Measurements from ENCODE around the gene ZNF440.
"Not testable (repeated sequence)": the region's sequence is repeated elsewhere in the genome, so short reads cannot be mapped to it uniquely, and the experiment has no call there.

The ZNF440 gene

GRCh38 chr19:11828957-11829876, 15.1 kb downstream of the ZNF440 start:
- FAIRE-seq, result not testable (repeated sequence)

GRCh38 chr19:11832253-11832912, 18.3 kb downstream of the ZNF440 start:
- no peak for FAIRE-seq

- no peak for FAIRE-seq
Observed at GRCh38 chr19:11833541-11833940, 19.5 kb downstream of the ZNF440 start.

GRCh38 chr19:11835626-11836066, 21.6 kb downstream of the ZNF440 start:
- FAIRE-seq, result not testable (repeated sequence)

- FAIRE-seq, result no peak
Observed at GRCh38 chr19:11843722-11844121, 29.6 kb downstream of the ZNF440 start.

- not testable (repeated sequence) for FAIRE-seq
Observed at GRCh38 chr19:11847615-11848014, 33.5 kb downstream of the ZNF440 start.

GRCh38 chr19:11848200-11848593, 34.1 kb downstream of the ZNF440 start:
- no peak for FAIRE-seq

GRCh38 chr19:11848594-11849469, 34.8 kb downstream of the ZNF440 start, which contains the start of gene ZNF439:
TSS of gene ZNF439 (plus strand) at chr19:11848726. CDS start at chr19:11848868, 142 bp downstream.
- FAIRE-seq, result no peak

GRCh38 chr19:11850289-11850688, 36.2 kb downstream of the ZNF440 start:
- FAIRE-seq, result not testable (repeated sequence)

GRCh38 chr19:11853358-11853757, 39.3 kb downstream of the ZNF440 start:
- no peak for FAIRE-seq

GRCh38 chr19:11856596-11857250, 42.6 kb downstream of the ZNF440 start:
- no peak for FAIRE-seq

- no peak for FAIRE-seq
Observed at GRCh38 chr19:11860721-11861120, 46.6 kb downstream of the ZNF440 start.

- no peak for FAIRE-seq
Observed at GRCh38 chr19:11861301-11861700, 47.2 kb downstream of the ZNF440 start.

- FAIRE-seq, result not testable (repeated sequence)
Observed at GRCh38 chr19:11867766-11868165, 53.7 kb downstream of the ZNF440 start.

- FAIRE-seq, result no peak
Observed at GRCh38 chr19:11868188-11868587, 54.1 kb downstream of the ZNF440 start.

GRCh38 chr19:11872624-11873023, 58.6 kb downstream of the ZNF440 start:
- no peak for FAIRE-seq

GRCh38 chr19:11873762-11874161, 59.7 kb downstream of the ZNF440 start:
- no peak for FAIRE-seq

GRCh38 chr19:11879687-11880266, 65.7 kb downstream of the ZNF440 start:
- not testable (repeated sequence) for FAIRE-seq

GRCh38 chr19:11880598-11880997, 66.5 kb downstream of the ZNF440 start:
- no peak for FAIRE-seq

GRCh38 chr19:11881151-11881800, 67.2 kb downstream of the ZNF440 start:
- no peak for FAIRE-seq

- FAIRE-seq, result no peak
Observed at GRCh38 chr19:11882606-11883005, 68.5 kb downstream of the ZNF440 start.

All from colon (tissue), 2 donors.